Esophagus squamous epithelium (tissue), 4 donors: ENCODE measurements around the gene TRPC6.

ENCODE experiments used
- POLR2A ChIP-seq, 4 donors: fragments of 450-650 bp; IDR thresholded peaks; one replicate each; pipeline ENCODE4 v1.6.1; 2017; ENCODE audit warnings: antibody characterized with exemption in 4 of 4, mild to moderate bottlenecking in 4 of 4, moderate library complexity in 3 of 4
- TF ChIP-seq, protein P1 (sequence below), 6 experiments: fragments of 450-650 bp in 4 of 6; fragments of 200-600 bp in 2 of 6; sonication (generic) in 2 of 6; IDR thresholded peaks; one replicate each; pipeline ENCODE4 v1.5.1; 2016 to 2019; ENCODE audit warnings: antibody characterized with exemption in 6 of 6, mild to moderate bottlenecking in 4 of 6, moderate library complexity in 4 of 6

- TF ChIP-seq, protein P1, sequence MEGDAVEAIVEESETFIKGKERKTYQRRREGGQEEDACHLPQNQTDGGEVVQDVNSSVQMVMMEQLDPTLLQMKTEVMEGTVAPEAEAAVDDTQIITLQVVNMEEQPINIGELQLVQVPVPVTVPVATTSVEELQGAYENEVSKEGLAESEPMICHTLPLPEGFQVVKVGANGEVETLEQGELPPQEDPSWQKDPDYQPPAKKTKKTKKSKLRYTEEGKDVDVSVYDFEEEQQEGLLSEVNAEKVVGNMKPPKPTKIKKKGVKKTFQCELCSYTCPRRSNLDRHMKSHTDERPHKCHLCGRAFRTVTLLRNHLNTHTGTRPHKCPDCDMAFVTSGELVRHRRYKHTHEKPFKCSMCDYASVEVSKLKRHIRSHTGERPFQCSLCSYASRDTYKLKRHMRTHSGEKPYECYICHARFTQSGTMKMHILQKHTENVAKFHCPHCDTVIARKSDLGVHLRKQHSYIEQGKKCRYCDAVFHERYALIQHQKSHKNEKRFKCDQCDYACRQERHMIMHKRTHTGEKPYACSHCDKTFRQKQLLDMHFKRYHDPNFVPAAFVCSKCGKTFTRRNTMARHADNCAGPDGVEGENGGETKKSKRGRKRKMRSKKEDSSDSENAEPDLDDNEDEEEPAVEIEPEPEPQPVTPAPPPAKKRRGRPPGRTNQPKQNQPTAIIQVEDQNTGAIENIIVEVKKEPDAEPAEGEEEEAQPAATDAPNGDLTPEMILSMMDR (IDR thresholded peaks at IDR 0.05), result no peak
- no peak for TF ChIP-seq POLR2A (IDR thresholded peaks at IDR 0.05)
Measured at GRCh38 chr11:101446238-101446637, 137.6 kb downstream of the TRPC6 start.
